Tibial artery (tissue), 4 donors: ENCODE results near the gene SHCBP1.

Source experiments
- DNase-seq, 2 donors: peaks; one replicate each; pipeline ENCODE4 v3.0.0-alpha.2; 2019
- H3K27ac ChIP-seq, 2 donors: fragments of 200-600 bp; sonication (generic) in 1 of 2; 1 replicate in 1 of 2; 2 replicates in 1 of 2; pipeline ENCODE4 v1.5.1; 2018 to 2019; ENCODE audit warnings: mild to moderate bottlenecking in 1 of 2
- H3K27me3 ChIP-seq, 2 donors: fragments of 200-600 bp; sonication (generic) in 1 of 2; one replicate each; pipeline versions ENCODE4 v1.5.1 to v1.6.0; 2016 to 2019
- H3K36me3 ChIP-seq, 3 donors: fragments of 200-600 bp; sonication (generic) in 2 of 3; one replicate each; pipeline ENCODE4 v1.5.1; 2016 to 2019; ENCODE audit warnings: mild to moderate bottlenecking in 2 of 3
- H3K4me1 ChIP-seq, 4 donors: fragments of 200-600 bp; sonication (generic) in 2 of 4; 1 replicate in 3 of 4; 2 replicates in 1 of 4; pipeline ENCODE4 v1.5.1; 2016 to 2019
- H3K4me3 ChIP-seq, 2 donors: fragments of 200-600 bp; sonication (generic) in 1 of 2; 1 replicate in 1 of 2; 2 replicates in 1 of 2; pipeline ENCODE4 v1.5.1; 2018 to 2019; ENCODE audit warnings: mild to moderate bottlenecking in 2 of 2
- H3K9me3 ChIP-seq, 3 donors: fragments of 200-600 bp; sonication (generic) in 1 of 3; one replicate each; pipeline ENCODE4 v1.5.1; 2016 to 2019
- intact Hi-C: fragments of 100-400 bp; cut with DNase I; formaldehyde crosslinking; loops from one replicate; pipeline ENCODE4 v1.15.0; 2023; ENCODE audit warnings: low total_unique reads
- TF ChIP-seq, protein P1 (sequence below), 2 experiments: fragments of 200-600 bp in 1 of 2; fragments of 450-650 bp in 1 of 2; IDR thresholded peaks; one replicate each; pipeline ENCODE4 v1.5.1; 2017 to 2019; ENCODE audit warnings: antibody characterized with exemption in 2 of 2, mild to moderate bottlenecking in 1 of 2, moderate library complexity in 1 of 2

Gene SHCBP1

DNA sequence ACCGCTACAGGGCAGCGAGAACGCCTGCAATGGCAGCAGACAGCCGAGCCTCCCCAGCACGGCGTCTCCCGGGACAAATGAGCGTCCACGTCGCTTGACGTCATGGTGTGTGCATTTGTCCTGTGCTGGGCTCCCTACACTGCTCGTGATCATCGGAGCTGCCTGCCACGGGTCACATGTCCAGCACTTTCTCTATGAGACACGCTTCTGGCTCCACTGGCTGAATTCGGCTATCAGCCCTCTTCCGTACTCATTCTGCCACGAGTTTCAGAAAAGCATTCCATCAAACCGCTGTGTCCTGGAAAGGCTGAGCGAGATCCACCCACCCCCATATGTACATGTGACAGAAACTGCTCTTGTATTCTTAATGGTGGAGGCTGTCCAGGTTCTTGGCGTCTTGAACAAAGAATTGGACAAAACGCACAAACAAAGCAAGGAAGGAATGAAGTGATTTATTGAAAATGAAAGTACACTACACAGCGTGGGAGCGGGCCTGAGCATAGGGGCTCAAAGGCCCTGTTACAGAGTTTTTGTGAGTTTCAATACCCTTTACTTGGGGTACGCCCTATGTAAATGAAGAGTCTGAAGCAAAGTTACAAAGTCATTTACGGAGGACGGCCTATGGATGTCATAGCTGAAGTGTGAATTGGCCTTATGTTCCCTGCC lies 28.5 kb upstream of the SHCBP1 start:
- Histone ChIP-seq H3K4me3 (peak overlapping the region in 1 of 2 donors; percentile 11), H3K4me1 (no peaks in the 10 kb centered on the region), H3K27me3 (no peaks in the 10 kb centered on the region), H3K9me3 (peaks cover 0 to 3% (median 0%) of the 10 kb centered on the region in 3 donors), H3K36me3 (no peaks in the 10 kb centered on the region), H3K27ac (no peak overlapping the region)
- intact Hi-C loops: no loop called here
- TF ChIP-seq, protein P1, sequence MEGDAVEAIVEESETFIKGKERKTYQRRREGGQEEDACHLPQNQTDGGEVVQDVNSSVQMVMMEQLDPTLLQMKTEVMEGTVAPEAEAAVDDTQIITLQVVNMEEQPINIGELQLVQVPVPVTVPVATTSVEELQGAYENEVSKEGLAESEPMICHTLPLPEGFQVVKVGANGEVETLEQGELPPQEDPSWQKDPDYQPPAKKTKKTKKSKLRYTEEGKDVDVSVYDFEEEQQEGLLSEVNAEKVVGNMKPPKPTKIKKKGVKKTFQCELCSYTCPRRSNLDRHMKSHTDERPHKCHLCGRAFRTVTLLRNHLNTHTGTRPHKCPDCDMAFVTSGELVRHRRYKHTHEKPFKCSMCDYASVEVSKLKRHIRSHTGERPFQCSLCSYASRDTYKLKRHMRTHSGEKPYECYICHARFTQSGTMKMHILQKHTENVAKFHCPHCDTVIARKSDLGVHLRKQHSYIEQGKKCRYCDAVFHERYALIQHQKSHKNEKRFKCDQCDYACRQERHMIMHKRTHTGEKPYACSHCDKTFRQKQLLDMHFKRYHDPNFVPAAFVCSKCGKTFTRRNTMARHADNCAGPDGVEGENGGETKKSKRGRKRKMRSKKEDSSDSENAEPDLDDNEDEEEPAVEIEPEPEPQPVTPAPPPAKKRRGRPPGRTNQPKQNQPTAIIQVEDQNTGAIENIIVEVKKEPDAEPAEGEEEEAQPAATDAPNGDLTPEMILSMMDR (IDR thresholded peaks at IDR 0.05): no peak
- DNase-seq: peak; percentile 64 to 75

DNA sequence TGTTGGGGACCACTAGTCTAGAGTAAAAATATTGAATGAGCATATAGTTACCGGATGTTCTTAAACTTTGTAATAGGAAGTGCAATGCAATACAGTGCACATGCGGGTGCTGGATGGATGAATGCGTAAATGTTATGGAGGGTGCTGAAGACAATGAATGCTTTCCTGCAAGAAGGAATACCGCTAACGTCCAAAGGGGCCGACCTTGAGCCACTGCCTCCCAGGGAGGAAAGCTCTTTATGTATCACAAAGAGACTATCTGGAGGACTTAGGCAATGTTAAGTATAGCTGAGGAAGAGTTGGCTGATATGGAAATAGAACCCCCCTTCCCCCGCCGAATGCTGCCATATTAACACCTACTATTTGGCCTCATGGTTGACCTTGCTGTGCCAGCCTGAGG lies 27.5 kb upstream of the SHCBP1 start:
- intact Hi-C loops: no loop called here
- H3K27me3 ChIP-seq: no peaks in the 10 kb centered on the region
- H3K4me3 ChIP-seq: no peak overlapping the region
- H3K36me3 ChIP-seq: no peaks in the 10 kb centered on the region
- H3K27ac ChIP-seq: no peak overlapping the region
- TF ChIP-seq, protein P1 (IDR thresholded peaks at IDR 0.05): no peak
- no peaks in the 10 kb centered on the region for H3K4me1 ChIP-seq
- peaks cover 0 to 6% (median 0%) of the 10 kb centered on the region in 3 donors for H3K9me3 ChIP-seq
- no peak for DNase-seq

GRCh38 chr16:46638947-46639925 lies 18.1 kb upstream of the SHCBP1 start:
- H3K9me3 ChIP-seq: no peaks in the 10 kb centered on the region
- H3K36me3 ChIP-seq: peaks cover 0 to 5% (median 0%) of the 10 kb centered on the region in 3 donors
- no peaks in the 10 kb centered on the region for H3K27me3 ChIP-seq
- TF ChIP-seq, protein P1 (IDR thresholded peaks at IDR 0.05): no peak
- no peak overlapping the region for H3K27ac ChIP-seq
- DNase-seq: no peak
- intact Hi-C loops: no loop called here
- no peak overlapping the region for H3K4me3 ChIP-seq
- no peaks in the 10 kb centered on the region for H3K4me1 ChIP-seq

- H3K4me3 ChIP-seq: no peak overlapping the region
- intact Hi-C loops: no loop called here
These were observed 11.9 kb upstream of the SHCBP1 start for GRCh38 chr16:46632778-46633733.

More at GRCh38 chr16:46632778-46633733, 11.9 kb upstream of the SHCBP1 start:
- DNase-seq: no peak
- no peaks in the 10 kb centered on the region for H3K36me3 ChIP-seq
- TF ChIP-seq, protein P1 (IDR thresholded peaks at IDR 0.05): no peak
- no peaks in the 10 kb centered on the region for H3K27me3 ChIP-seq
- H3K9me3 ChIP-seq: no peaks in the 10 kb centered on the region
- H3K27ac ChIP-seq: no peak overlapping the region
- H3K4me1 ChIP-seq: no peaks in the 10 kb centered on the region
